GM19240 (cell line): ENCODE data around the gene FUT3.
A peak's percentile ranks its signal among the peaks of the same experiment; 100 is the strongest.
"Not testable (repeated sequence)": the region's sequence is repeated elsewhere in the genome, so short reads cannot be mapped to it uniquely, and the experiment has no call there.

Experiments
- DNase-seq: peaks from one replicate; pipeline ENCODE4 v3.0.0; 2011; ENCODE audit warnings: low spot score; ENCODE audit not compliant: insufficient read length

FUT3 gene

GRCh38 chr19:5848621-5849020 is 2.6 kb downstream of the FUT3 start:
- DNase-seq: not testable (repeated sequence)

DNA sequence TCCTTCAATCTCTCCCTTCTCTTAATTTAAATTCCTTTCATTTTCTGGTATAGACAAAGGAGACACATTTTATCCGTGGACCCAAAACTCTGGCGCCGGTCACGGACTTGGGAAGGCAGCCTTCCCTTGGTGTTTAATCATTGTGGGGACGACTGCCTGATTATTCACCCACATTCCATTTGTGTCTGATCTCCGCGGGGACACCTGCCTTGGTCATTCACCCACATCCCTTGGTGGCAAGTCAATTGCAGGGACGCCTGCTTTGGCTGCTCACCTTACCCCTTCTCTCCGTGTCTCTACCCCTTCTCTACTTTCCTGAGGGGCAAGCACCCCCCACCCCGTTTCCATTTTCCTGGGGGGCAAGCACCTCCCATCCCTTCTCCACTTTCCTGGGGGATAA is 3.4 kb downstream of the FUT3 start:
- not testable (repeated sequence) for DNase-seq

GRCh38 chr19:5844456-5845433 is 6.5 kb downstream of the FUT3 start:
- DNase-seq: no peak

DNA sequence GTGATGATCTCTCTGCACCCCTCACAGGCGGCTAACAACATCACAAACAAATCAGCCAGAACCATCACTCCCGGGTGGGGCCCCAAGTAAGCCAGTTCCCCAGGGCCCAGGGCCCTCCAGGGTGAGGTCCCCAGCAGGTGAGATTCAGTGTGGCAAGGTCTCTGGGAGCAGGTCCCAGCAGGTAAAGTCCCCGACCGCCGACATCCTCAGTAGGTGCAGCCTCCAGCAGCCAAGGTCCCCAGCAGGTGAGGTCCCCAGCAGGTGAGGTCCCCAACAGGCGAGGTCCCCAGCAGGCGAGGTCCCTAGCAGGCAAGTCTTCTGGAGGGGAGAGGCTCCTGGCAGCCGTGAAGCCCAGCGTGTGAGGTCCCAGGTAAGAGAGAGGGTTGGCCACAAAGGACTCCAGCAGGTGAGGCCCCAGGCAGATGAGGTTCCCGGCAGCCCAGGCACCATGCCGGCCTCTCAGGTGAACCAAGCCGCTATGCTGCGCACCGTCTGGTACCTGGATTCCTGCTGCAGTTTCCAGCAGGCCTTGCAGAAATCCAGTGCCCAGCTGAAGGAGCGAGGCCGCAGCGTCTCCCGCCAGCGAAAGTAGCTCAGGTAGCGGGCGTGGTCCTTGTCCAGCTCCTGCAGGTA is 7.8 kb downstream of the FUT3 start:
- DNase-seq: no peak

DNA sequence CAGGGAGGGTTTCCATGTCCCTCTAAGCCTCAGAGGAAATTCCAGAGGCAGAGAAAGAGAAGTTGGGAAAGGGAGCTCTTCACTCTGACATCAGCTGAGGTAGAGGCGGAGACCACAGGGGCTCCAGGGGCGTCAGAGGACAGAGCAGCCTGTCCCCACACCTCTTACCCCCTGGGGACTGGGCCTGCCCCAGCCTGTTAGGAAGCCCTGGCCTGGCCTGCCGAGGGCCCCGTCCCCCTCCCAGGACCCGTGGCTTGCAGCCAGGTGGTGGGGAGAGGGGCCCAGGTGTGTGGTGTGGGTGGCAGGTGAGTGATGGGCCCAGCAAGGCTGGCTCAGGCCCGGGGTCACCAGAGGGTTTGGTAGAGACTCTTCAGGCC is 9.5 kb downstream of the FUT3 start:
- DNase-seq: not testable (repeated sequence)

- no peak for DNase-seq
These were observed 11.9 kb downstream of the FUT3 start, which contains the start of gene FUT6 for GRCh38 chr19:5839065-5840017. FUT6 (minus strand) TSS chr19:5839702; CDS start chr19:5832567, 7,135 bp downstream.

DNA sequence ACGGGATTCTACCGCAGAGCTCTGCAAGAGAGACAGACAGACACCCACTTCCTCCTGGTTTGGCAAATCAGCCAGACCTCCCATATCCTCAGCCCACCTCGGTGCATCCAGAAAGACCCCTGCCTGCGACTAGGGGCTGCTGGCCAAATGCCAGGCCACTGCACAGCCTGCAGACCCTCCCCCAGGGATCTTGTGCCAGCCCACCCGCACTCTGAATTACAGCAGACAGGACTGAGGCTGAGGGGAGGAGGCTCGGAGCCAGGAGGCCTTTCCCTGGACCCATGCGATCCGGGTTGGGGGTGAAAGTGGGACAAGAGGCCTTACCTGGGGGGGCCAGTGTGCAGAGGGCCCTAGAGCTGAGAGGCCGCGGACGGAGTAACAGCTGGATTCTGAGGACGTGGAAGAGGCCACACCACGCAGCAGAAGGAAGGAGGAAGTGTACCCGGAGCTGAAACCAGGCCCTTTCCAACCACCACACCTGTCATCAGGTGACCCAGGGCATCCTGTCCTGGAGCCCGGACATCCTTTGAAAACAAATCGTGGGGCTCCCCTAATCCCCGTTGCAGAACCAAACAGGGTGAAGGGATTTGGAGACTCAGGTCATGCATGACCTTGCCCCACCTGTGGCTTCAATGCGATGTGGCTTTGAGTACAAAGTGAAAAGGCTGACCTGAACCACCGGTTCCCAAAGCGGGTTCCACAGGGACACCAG is 12.7 kb downstream of the FUT3 start:
- no peak for DNase-seq

DNA sequence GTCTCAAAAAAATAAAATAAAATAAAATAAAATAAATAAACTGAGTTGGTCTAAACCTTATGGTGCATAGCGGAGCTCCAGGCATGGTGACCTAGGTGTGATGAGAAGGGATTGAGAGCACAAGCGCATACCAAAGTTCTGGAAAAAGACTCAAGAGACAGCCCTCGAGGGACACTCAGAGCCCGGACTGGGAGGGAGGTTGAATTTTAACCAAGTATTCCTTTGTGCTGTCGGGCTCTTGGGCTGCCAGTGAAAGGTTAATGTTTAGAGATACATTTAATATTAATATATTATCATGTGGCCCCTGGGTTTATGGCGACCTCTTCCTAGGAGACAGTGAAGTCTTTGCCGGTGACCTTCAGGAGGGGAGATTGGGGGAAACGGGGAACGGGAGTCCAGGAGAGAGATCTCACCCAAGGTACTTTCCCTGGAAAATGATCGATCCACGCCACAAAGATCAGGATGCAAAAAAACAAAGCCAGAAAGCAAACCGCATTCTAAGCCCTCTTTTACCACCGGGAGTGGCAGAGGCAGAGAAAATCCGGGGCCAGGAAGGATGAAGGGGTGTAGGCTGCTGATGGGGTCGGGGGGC is 13.4 kb downstream of the FUT3 start:
- DNase-seq: no peak

GRCh38 chr19:5832527-5833216 is 18.6 kb downstream of the FUT3 start:
- no peak for DNase-seq

DNA sequence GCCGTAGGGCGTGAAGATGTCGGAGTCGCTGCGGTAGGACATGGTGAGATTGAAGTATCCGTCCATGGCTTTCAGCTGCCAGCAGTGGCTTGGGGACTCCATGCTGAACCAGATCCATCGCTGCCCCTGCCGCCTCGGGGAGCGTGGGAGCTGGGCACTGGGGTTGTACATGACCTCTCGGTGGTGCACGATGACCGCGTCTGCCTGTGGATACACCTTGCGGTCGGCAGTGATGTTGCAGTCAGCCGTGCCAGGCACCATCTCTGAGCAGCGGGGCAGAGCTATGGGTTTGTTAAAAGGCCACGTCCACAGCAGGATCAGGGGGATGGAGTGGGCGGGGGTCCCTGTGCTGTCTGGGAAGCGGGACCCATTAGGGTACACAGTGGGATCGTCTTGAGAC is 19.2 kb downstream of the FUT3 start:
- no peak for DNase-seq

- no peak for DNase-seq
These were observed 20.1 kb downstream of the FUT3 start for GRCh38 chr19:5831159-5831558.

- DNase-seq: no peak
These were observed 21.5 kb downstream of the FUT3 start for GRCh38 chr19:5829567-5830310.

- no peak for DNase-seq
These were observed 22.3 kb downstream of the FUT3 start for GRCh38 chr19:5828661-5829566.

- DNase-seq: peak; percentile 90
These were observed 23.2 kb downstream of the FUT3 start for GRCh38 chr19:5827891-5828660.

- no peak for DNase-seq
These were observed 23.8 kb downstream of the FUT3 start for GRCh38 chr19:5827342-5827890.

- no peak for DNase-seq
These were observed 24.5 kb downstream of the FUT3 start for GRCh38 chr19:5826531-5827341.
